ENCODE data around the gene STOML1.

- TF ChIP-seq EZH2phosphoT487 (IDR thresholded peaks at IDR 0.05; ENCODE audit: low read depth, severe bottlenecking, unreplicated experiment) (no peak), EZH2 (IDR thresholded peaks at IDR 0.05; ENCODE audit: borderline replicate concordance) (no peak)
Measured at GRCh38 chr15:73939138-73939537, 53.0 kb downstream of the STOML1 start.
